ENCODE data around the gene ASB4.

The ASB4 gene

DNA sequence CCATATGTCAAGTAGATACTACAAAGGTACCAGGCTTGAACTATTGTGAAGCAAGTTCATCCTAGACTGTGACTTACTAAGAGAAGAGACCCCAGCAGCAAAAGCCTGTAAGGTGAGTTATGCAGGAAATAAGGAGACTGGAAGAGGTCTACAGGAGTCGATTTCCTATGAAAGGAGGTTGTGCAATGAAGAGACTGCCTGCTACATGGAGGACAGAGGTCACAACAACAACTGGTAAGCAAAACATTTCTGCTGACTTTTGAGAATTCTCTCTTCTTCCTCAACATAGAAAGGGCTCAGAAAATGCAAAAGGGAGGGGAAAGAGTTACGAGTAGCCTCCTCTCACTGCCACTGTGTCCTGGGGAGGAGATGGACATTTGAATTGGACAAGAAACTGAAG, 68.2 kb downstream of the ASB4 start:
- peak; percentile 28 for DNase-seq (ENCODE audit: low spot score)

- no peak for DNase-seq (ENCODE audit: low spot score)
These were observed 71.0 kb downstream of the ASB4 start for GRCh38 chr7:95556777-95557176.

DNA sequence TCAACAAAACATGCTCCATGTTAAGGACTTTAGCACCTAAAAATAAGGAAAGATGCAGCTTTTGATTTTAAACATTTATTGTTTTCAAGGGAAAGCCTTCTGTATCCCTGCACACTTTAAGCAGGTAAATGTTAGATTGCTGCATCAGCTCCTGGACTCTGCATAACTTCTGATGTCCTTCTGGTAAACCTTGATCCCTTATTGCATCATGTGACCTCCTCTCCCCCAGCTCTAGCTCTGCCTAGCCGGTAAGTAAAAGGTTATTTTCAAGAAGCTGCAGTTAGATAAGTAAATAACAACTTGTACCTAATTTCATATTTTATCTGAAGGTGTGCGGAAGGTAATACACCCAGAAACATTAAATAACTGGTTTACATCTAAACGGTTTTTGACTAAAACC, 73.1 kb downstream of the ASB4 start:
- no peak for DNase-seq (ENCODE audit: low spot score)

- no peak for DNase-seq (ENCODE audit: low spot score)
These were observed 74.9 kb downstream of the ASB4 start for GRCh38 chr7:95560674-95561073.

- no peak for DNase-seq (ENCODE audit: low spot score)
These were observed 84.0 kb downstream of the ASB4 start for GRCh38 chr7:95569720-95570119.

GRCh38 chr7:95577137-95577536, 91.4 kb downstream of the ASB4 start:
- DNase-seq (ENCODE audit: low spot score): no peak

- DNase-seq (ENCODE audit: low spot score): no peak
These were observed 92.6 kb downstream of the ASB4 start for GRCh38 chr7:95578299-95578855.

DNA sequence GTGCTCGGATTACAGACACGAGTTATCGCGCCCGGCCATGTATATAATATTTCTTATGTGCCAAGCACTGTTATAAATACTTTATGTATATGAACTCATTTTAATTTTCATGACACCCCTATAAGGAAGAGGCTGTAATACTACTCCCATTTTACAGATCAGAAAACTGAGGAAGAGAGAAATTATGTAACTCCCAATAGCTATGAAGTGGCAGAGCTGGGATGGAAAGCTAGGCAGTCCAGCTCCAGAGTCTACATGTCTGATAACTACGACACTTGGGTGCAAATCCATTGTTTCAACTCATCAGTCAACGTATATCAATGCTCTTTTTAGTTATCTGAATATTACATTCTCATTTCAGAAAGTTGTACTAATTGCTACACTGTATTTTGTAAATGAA, 93.6 kb downstream of the ASB4 start:
- no peak for DNase-seq (ENCODE audit: low spot score)

- DNase-seq (ENCODE audit: low spot score): no peak
These were observed 95.7 kb downstream of the ASB4 start for GRCh38 chr7:95581467-95581866.

DNA sequence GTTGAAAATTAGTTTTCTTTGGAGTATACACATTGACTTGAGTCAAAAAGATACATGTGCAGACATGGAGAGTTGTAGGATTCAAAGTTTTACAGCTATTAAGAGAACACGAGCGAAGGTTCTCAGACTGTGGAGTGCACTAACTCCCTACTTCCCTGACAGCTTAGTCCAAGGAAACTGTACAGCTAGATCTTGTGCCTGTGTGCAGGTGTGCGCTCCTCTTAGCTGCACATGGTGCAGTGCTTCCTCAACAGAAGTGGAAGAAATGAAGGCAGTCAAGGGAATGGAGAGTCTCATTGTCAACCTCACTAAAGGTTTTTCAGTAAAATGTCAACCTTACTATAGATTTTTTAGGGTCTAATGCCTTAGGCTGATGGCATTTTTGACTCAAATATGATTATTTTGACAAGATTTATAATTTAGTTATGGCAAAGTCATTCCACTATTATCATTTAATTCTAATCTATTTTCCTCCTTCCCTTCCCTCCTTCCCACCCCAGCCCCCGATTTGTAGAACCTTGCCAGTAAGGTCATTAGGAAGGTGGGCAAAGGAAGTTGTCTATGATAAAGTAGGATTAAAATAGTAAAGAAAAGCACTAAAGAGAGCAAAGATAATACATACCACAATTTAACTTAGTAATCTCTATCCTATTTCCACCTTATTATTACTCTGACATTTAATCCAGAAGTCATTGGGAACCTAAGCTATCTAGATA, 97.0 kb downstream of the ASB4 start:
- DNase-seq (ENCODE audit: low spot score): no peak

- DNase-seq (ENCODE audit: low spot score): no peak
These were observed 98.3 kb downstream of the ASB4 start for GRCh38 chr7:95583834-95584621.

DNA sequence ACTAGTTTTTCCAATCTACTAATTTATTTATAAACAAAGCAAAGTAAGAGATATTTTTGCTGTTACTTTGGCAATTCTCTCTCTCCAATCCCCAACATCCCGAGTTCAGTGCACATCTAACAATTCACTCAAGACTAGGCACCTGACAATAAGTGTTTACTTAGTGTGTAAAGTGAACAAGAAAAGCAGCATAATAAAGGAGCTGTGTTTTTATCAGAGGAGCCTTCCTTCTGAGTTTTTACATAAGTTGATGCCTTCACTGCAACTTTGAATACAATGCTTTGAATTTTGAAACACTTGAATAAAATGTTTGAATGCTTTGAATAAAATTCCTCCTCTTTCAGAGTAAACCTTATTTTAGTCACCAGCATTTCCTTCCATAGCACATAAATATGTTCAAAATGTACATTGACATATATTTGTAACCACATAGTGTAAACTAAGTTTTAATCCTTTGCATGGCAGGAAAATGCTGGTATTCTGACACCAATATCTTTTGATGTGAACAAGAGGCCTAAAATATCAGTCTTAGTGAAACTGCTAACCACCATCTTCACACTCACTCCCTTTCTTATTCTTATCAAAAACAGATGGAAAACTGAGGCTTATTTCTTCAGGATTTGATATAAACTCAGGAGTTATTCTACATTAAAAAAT, 99.2 kb downstream of the ASB4 start:
- DNase-seq (ENCODE audit: low spot score): no peak

DNA sequence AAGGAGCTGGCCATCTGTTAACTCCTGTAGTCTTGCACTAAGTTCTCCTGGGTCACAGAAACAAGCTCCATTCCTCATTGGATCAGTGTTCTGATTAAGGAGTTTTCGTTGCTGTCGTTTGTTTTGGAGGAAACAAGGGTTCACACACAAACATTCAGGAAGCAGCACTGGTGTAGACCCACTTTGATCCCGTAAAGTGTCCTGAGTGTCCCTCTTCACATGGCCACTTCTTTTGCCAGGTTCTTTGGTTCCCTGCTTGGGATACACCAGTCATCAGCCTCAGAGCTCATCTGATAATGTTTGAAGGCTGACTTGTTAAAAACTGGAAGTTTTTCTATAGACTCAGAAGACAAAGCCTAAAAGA, 99.7 kb downstream of the ASB4 start:
- DNase-seq (ENCODE audit: low spot score): no peak

GRCh38 chr7:95586951-95587301, 101.2 kb downstream of the ASB4 start:
- DNase-seq (ENCODE audit: low spot score): no peak

DNA sequence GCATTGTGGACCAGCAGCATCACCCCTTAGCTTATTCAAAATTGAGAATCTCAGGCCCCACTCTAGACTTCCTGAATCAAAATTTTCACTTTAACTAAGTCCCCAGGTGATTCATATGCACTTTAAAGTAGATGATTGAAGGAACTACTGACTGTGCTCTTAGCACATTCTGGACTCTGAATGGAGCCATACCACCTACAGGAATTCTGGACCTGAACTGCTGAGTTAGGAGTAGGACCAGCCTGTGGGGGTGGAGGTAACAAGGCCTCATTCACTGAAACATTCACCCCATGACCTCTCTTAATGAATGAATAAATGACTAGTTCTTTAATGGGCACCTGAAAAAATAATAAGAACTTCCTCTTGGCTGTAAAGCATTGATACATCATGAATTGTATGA, 103.3 kb downstream of the ASB4 start:
- DNase-seq (ENCODE audit: low spot score): no peak

GRCh38 chr7:95589766-95590165, 104.0 kb downstream of the ASB4 start:
- no peak for DNase-seq (ENCODE audit: low spot score)

Data from HuH-7.5 (cell line).